PC-9 (cell line): Measurements from ENCODE around the gene NKX1-2.

ENCODE experiments used
- EZH2 ChIP-seq: fragments of 200-600 bp; sonication (generic); IDR thresholded peaks from 2 replicates; pipeline ENCODE4 v1.8.0; 2017; ENCODE audit warnings: antibody characterized with exemption, low read depth
- TF ChIP-seq, protein P1 (sequence below): fragments of 200-600 bp; sonication (generic); conservative IDR thresholded peaks from 2 replicates; pipeline ENCODE4 v1.6.1; 2017; ENCODE audit warnings: mixed run types, antibody characterized with exemption, mild to moderate bottlenecking, moderate library complexity

DNA sequence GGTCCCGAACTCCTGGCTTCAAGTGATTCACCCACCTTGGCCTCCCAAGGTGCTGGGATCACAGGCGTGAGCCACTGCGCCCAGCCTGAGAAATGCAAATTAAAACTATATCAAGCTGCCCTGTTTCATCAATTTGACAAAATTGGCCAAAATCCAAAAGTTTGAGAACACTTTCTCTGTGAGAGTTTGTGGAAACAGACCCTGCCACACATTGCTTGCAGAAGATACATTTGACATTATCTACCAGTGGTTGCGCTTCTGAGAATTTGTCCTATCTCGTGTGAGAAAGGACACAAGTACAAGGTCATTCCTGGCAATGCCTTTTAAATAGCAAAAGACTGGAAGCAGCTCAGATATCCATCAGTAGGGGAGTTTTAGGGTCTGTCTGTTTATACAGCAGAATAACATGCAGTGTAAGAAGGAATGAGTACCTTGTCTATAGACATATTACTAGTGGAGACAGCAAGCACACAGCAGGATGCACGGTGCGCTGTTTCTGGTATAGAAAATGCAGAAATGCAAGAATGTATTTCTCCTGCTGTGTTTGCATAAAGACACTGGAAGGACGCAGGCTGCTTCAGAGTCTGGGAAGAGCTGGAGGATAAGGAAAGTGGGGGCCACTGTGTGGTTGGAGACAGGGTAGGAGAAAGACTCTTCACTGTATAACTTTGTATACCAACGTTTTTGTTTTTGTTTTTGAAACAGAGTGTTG, 16.1 kb upstream of the NKX1-2 start:
- TF ChIP-seq, protein P1, sequence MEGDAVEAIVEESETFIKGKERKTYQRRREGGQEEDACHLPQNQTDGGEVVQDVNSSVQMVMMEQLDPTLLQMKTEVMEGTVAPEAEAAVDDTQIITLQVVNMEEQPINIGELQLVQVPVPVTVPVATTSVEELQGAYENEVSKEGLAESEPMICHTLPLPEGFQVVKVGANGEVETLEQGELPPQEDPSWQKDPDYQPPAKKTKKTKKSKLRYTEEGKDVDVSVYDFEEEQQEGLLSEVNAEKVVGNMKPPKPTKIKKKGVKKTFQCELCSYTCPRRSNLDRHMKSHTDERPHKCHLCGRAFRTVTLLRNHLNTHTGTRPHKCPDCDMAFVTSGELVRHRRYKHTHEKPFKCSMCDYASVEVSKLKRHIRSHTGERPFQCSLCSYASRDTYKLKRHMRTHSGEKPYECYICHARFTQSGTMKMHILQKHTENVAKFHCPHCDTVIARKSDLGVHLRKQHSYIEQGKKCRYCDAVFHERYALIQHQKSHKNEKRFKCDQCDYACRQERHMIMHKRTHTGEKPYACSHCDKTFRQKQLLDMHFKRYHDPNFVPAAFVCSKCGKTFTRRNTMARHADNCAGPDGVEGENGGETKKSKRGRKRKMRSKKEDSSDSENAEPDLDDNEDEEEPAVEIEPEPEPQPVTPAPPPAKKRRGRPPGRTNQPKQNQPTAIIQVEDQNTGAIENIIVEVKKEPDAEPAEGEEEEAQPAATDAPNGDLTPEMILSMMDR: no peak
- TF ChIP-seq EZH2: no peak
